IMR-90 (cell line): ENCODE results near the gene OR1D5. TPM values are rescaled to one million over a fixed set of nuclear protein-coding genes. Genes with fewer than 3 reads are reported as not detected.

ENCODE experiments used
- ATAC-seq: fragments of 200-7000 bp; cut with Tn5 transposase; 2 replicates; pipeline ENCODE4 v1.9.1; 2020; ENCODE audit warnings: low read depth, mild to moderate bottlenecking, moderate library complexity
- BruUV-seq: library from RNA; stranded (reverse); fragments of 400-500 nt; replicated peaks from 2 replicates; lab custom pipeline; 2021; lab: Mats Ljungman, UMichigan
- CTCF ChIA-PET: fragments of 300-600 bp; formaldehyde crosslinking; extraction: SDS; loops from one replicate; lab custom pipeline; 2021; ENCODE audit warnings: antibody characterized with exemption; lab: Yijun Ruan, JAX
- POLR2A ChIA-PET: fragments of 300-600 bp; sonication (Branson Sonifier 250); formaldehyde crosslinking; loops from one replicate; lab custom pipeline; 2022; ENCODE audit warnings: antibody characterized with exemption; ENCODE audit not compliant: unreplicated experiment; lab: Charles Lee
- DNase-seq: peaks from one replicate; pipeline ENCODE4 v3.0.0; 2013
- H2AFZ ChIP-seq: replicated peaks from 2 replicates; pipeline ENCODE3; 2013; ENCODE audit warnings: low read length, mild to moderate bottlenecking; ENCODE audit not compliant: poor library complexity
- H2AK5ac ChIP-seq: 2 replicates; pipeline ENCODE4 v1.6.1; 2013; ENCODE audit warnings: low read depth, low read length, inconsistent platforms
- H2AK9ac ChIP-seq: replicated peaks from 2 replicates; pipeline ENCODE3; 2013; ENCODE audit warnings: mild to moderate bottlenecking, low read depth, low read length, moderate library complexity; ENCODE audit not compliant: poor library complexity
- H2BK120ac ChIP-seq: 2 replicates; pipeline ENCODE4 v1.6.1; 2013; ENCODE audit warnings: low read depth, low read length, inconsistent platforms
- H2BK15ac ChIP-seq: 3 replicates; pipeline ENCODE4 v1.6.1; 2013; ENCODE audit warnings: low read depth, low read length, inconsistent platforms
- H2BK20ac ChIP-seq: 2 replicates; pipeline ENCODE4 v1.6.1; 2013; ENCODE audit warnings: low read depth, mild to moderate bottlenecking, inconsistent platforms, low read length, moderate library complexity
- H2BK5ac ChIP-seq: 2 replicates; pipeline ENCODE4 v1.6.1; 2013; ENCODE audit warnings: mild to moderate bottlenecking, low read depth, low read length, inconsistent platforms; ENCODE audit not compliant: poor library complexity, severe bottlenecking
- H3K14ac ChIP-seq: replicated peaks from 2 replicates; pipeline ENCODE4 v1.6.1; 2013; ENCODE audit warnings: low read depth, low read length, inconsistent platforms
- H3K18ac ChIP-seq: 2 replicates; pipeline ENCODE4 v1.6.1; 2013; ENCODE audit warnings: low read depth, low read length, control low read depth
- H3K23ac ChIP-seq: 2 replicates; pipeline ENCODE4 v1.6.1; 2013; ENCODE audit warnings: low read depth, low read length, inconsistent platforms
- H3K27ac ChIP-seq: 2 replicates; pipeline ENCODE4 v1.5.1; 2013; ENCODE audit warnings: mild to moderate bottlenecking, control low read depth, low read length; ENCODE audit not compliant: insufficient read depth
- H3K27me3 ChIP-seq: 2 replicates; pipeline ENCODE4 v1.6.1; 2013; ENCODE audit warnings: low read length; ENCODE audit not compliant: control insufficient read depth, insufficient read depth
- H3K36me3 ChIP-seq: 2 replicates; pipeline ENCODE4 v1.6.1; 2013; ENCODE audit warnings: low read length, mixed read lengths; ENCODE audit not compliant: control insufficient read depth, insufficient read depth
- H3K4ac ChIP-seq: 2 replicates; pipeline ENCODE4 v1.6.1; 2013; ENCODE audit warnings: low read depth, low read length, inconsistent platforms
- H3K4me1 ChIP-seq: 2 replicates; pipeline ENCODE4 v1.6.1; 2013; ENCODE audit warnings: low read length, mixed read lengths; ENCODE audit not compliant: control insufficient read depth, insufficient read depth
- H3K4me2 ChIP-seq: 2 replicates; pipeline ENCODE4 v1.6.1; 2013; ENCODE audit warnings: low read depth, mild to moderate bottlenecking, control low read depth, low read length, moderate library complexity
- H3K4me3 ChIP-seq: 2 replicates; pipeline ENCODE4 v1.5.1; 2013; ENCODE audit warnings: low read depth, mild to moderate bottlenecking, control low read depth, low read length, moderate library complexity; ENCODE audit not compliant: insufficient read depth
- H3K56ac ChIP-seq: 2 replicates; pipeline ENCODE4 v1.6.1; 2013; ENCODE audit warnings: low read length, inconsistent platforms; ENCODE audit not compliant: insufficient read depth; ENCODE audit errors: extremely low read depth
- H3K79me1 ChIP-seq, 2 experiments: 2 replicates each; pipeline ENCODE4 v1.6.1; 2013; ENCODE audit warnings: low read length in 2 of 2, inconsistent platforms in 1 of 2, low read depth in 1 of 2
- H3K9ac ChIP-seq: 2 replicates; pipeline ENCODE4 v1.6.1; 2013; ENCODE audit warnings: low read depth, low read length, control low read depth
- H3K9me1 ChIP-seq: 2 replicates; pipeline ENCODE4 v1.6.1; 2013; ENCODE audit warnings: low read length, inconsistent platforms; ENCODE audit not compliant: insufficient read depth
- H3K9me3 ChIP-seq: 2 replicates; pipeline ENCODE4 v1.6.1; 2013; ENCODE audit warnings: low read length; ENCODE audit not compliant: control insufficient read depth, insufficient read depth
- H4K20me1 ChIP-seq: 2 replicates; pipeline ENCODE4 v1.6.1; 2013; ENCODE audit warnings: low read length, inconsistent platforms; ENCODE audit not compliant: insufficient read depth
- H4K5ac ChIP-seq: 2 replicates; pipeline ENCODE4 v1.6.1; 2013; ENCODE audit warnings: mild to moderate bottlenecking, low read depth, low read length, control low read depth
- H4K8ac ChIP-seq, 2 experiments: 2 replicates each; pipeline ENCODE4 v1.6.1; 2013; ENCODE audit warnings: low read depth in 2 of 2, low read length in 2 of 2, control low read depth in 1 of 2, inconsistent platforms in 1 of 2
- H4K91ac ChIP-seq: 2 replicates; pipeline ENCODE4 v1.6.1; 2013; ENCODE audit warnings: low read depth, low read length, inconsistent platforms; ENCODE audit not compliant: insufficient read depth
- BHLHE40 ChIP-seq: fragments of 150-350 bp; IDR thresholded peaks from 2 replicates; pipeline ENCODE4 v1.6.1; 2016; ENCODE audit warnings: mild to moderate bottlenecking, low read depth, low read length
- CEBPB ChIP-seq: IDR thresholded peaks from 2 replicates; pipeline ENCODE4 v1.6.1; 2012; ENCODE audit warnings: low read depth, low read length, improper control_type of control experiment
- CHD1 ChIP-seq: IDR thresholded peaks from 2 replicates; pipeline ENCODE4 v1.6.1; 2012; ENCODE audit warnings: low read depth, low read length, improper control_type of control experiment
- ELK1 ChIP-seq: fragments of 150-350 bp; IDR thresholded peaks from 2 replicates; pipeline ENCODE4 v1.6.1; 2016; ENCODE audit warnings: low read depth, mild to moderate bottlenecking, low read length, moderate library complexity, borderline replicate concordance
- FOS ChIP-seq: fragments of 150-350 bp; IDR thresholded peaks from 2 replicates; pipeline ENCODE4 v1.6.1; 2016; ENCODE audit warnings: low read depth, low read length
- MAFK ChIP-seq: IDR thresholded peaks from 2 replicates; pipeline ENCODE4 v1.6.1; 2012; ENCODE audit warnings: low read depth, low read length, improper control_type of control experiment
- MAZ ChIP-seq: IDR thresholded peaks from 2 replicates; pipeline ENCODE4 v1.6.1; 2012; ENCODE audit warnings: low read depth, mild to moderate bottlenecking, low read length, improper control_type of control experiment, moderate library complexity, borderline replicate concordance
- MXI1 ChIP-seq: IDR thresholded peaks from 2 replicates; pipeline ENCODE4 v1.6.1; 2012; ENCODE audit warnings: low read depth, mild to moderate bottlenecking, low read length, moderate library complexity, borderline replicate concordance
- NFE2L2 ChIP-seq: fragments of 150-350 bp; IDR thresholded peaks from 2 replicates; pipeline ENCODE4 v1.6.1; 2016; ENCODE audit warnings: low read depth, mild to moderate bottlenecking, low read length
- POLR2A ChIP-seq: IDR thresholded peaks from 2 replicates; pipeline ENCODE4 v1.6.1; 2012; ENCODE audit warnings: mild to moderate bottlenecking, low read depth, low read length
- RAD21 ChIP-seq: IDR thresholded peaks from 2 replicates; pipeline ENCODE4 v1.6.1; 2012; ENCODE audit warnings: low read length, improper control_type of control experiment
- RCOR1 ChIP-seq: IDR thresholded peaks from 2 replicates; pipeline ENCODE4 v1.6.1; 2012; ENCODE audit warnings: mild to moderate bottlenecking, low read length, improper control_type of control experiment; ENCODE audit not compliant: insufficient replicate concordance
- RFX5 ChIP-seq: IDR thresholded peaks from 2 replicates; pipeline ENCODE4 v1.8.0; 2012; ENCODE audit warnings: low read depth, mild to moderate bottlenecking, low read length, moderate library complexity
- SMC3 ChIP-seq: fragments of 150-350 bp; IDR thresholded peaks from 2 replicates; pipeline ENCODE4 v1.6.1; 2016; ENCODE audit warnings: low read depth, mild to moderate bottlenecking, antibody characterized with exemption, low read length, moderate library complexity
- USF2 ChIP-seq: fragments of 150-350 bp; IDR thresholded peaks from 2 replicates; pipeline ENCODE4 v1.6.1; 2017; ENCODE audit warnings: mild to moderate bottlenecking, antibody characterized with exemption, low read length, low read depth
- WGBS, 2 experiments: methylation state at CpG; one replicate each; pipeline versions ENCODE4 v1.1.5 to v1.1.7; 2013; ENCODE audit warnings: missing lambda C conversion rate in 2 of 2; ENCODE audit not compliant: insufficient read length in 1 of 2; ENCODE audit errors: extremely low coverage in 2 of 2; 5-methylcytosine and 5-hydroxymethylcytosine counted together
- dilution Hi-C: fragments of 300-500 bp; cut with HindIII; formaldehyde crosslinking; loops from one replicate; pipeline ENCODE4 v1.14.3; 2018; ENCODE audit warnings: low sequenced_read_pairs; ENCODE audit not compliant: unreplicated experiment
- in situ Hi-C: fragments of 300-500 bp; cut with MboI; formaldehyde crosslinking; loops from 3 replicates; pipeline ENCODE4 v1.14.3; 2019; ENCODE audit warnings: low sequenced_read_pairs, inconsistent platforms, mixed read lengths
- intact Hi-C: fragments of 100-400 bp; cut with micrococcal nuclease; formaldehyde crosslinking; loops from 2 replicates; pipeline ENCODE4 v1.10.0; 2022
- polyA plus RNA-seq, 3 experiments: library from polyadenylated mRNA; depleted of rRNA; stranded (reverse); fragments of >200 nt; gene quantifications; 2 replicates each; pipeline ENCODE4 v1.2.3, GENCODE V29; 2012; ENCODE audit warnings: low replicate concordance in 1 of 3
- total RNA-seq: library from RNA; depleted of rRNA; stranded (reverse); fragments of >200 nt; gene quantifications from 2 replicates; pipeline ENCODE4 v1.2.3, GENCODE V29; 2012
- TF ChIP-seq, protein P1 (sequence below): conservative IDR thresholded peaks from 2 replicates; pipeline ENCODE4 v1.5.1; 2012; ENCODE audit warnings: mild to moderate bottlenecking, low read depth, low read length, improper control_type of control experiment

Gene OR1D5
- total and polyA plus RNA-seq, 2 of the 4 experiments (the other 2 are of a cell fraction), result not detected

GRCh38 chr17:3037259-3037658 lies 26.1 kb downstream of the OR1D5 start:
- ATAC-seq, result no peak
- H3K4me1 ChIP-seq, result no peaks in the 10 kb centered on the region
- H2AFZ ChIP-seq, result no peak overlapping the region

More at GRCh38 chr17:3037259-3037658, 26.1 kb downstream of the OR1D5 start:
- no TSS peak for BruUV-seq
- Histone ChIP-seq H3K27ac (no peak overlapping the region), H2BK120ac (no peak overlapping the region), H4K20me1 (no peaks in the 10 kb centered on the region; the same call in 1 of the 2 replicates), H2BK20ac (no peak overlapping the region), H3K9ac (no peak overlapping the region), H3K18ac (no peak overlapping the region), H2AK5ac (no peak overlapping the region), H4K91ac (no peak overlapping the region), H3K9me1 (no peaks in the 10 kb centered on the region), H2BK15ac (no peak overlapping the region), H3K4ac (no peak overlapping the region), H2BK5ac (no peak overlapping the region), H3K36me3 (no peaks in the 10 kb centered on the region), H3K9me3 (0 out of 2 replicates have a peak, but pooled peaks cover 2% of the 10 kb centered on the region), H4K5ac (no peak overlapping the region), H3K4me3 (no peak overlapping the region), H3K23ac (no peak overlapping the region), H2AK9ac (no peak overlapping the region), H3K79me1 (no peaks in the 10 kb centered on the region), H3K14ac (no peak overlapping the region), H4K8ac (no peak overlapping the region), H3K56ac (no peak overlapping the region), H3K4me2 (no peak overlapping the region), H3K27me3 (no peaks in the 10 kb centered on the region; the same call in 1 of the 2 replicates)
- ChIA-PET CTCF (no interaction called here), POLR2A (no interaction called here)
- TF ChIP-seq RCOR1 (no peak), POLR2A (no peak), FOS (no peak), BHLHE40 (no peak), RFX5 (no peak), MAFK (no peak), SMC3 (no peak), CHD1 (no peak), RAD21 (no peak), MXI1 (no peak), USF2 (no peak), MAZ (no peak), CEBPB (no peak), NFE2L2 (no peak), ELK1 (no peak)
- TF ChIP-seq, protein P1, sequence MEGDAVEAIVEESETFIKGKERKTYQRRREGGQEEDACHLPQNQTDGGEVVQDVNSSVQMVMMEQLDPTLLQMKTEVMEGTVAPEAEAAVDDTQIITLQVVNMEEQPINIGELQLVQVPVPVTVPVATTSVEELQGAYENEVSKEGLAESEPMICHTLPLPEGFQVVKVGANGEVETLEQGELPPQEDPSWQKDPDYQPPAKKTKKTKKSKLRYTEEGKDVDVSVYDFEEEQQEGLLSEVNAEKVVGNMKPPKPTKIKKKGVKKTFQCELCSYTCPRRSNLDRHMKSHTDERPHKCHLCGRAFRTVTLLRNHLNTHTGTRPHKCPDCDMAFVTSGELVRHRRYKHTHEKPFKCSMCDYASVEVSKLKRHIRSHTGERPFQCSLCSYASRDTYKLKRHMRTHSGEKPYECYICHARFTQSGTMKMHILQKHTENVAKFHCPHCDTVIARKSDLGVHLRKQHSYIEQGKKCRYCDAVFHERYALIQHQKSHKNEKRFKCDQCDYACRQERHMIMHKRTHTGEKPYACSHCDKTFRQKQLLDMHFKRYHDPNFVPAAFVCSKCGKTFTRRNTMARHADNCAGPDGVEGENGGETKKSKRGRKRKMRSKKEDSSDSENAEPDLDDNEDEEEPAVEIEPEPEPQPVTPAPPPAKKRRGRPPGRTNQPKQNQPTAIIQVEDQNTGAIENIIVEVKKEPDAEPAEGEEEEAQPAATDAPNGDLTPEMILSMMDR, result no peak
- DNase-seq, result no peak
- in situ Hi-C loops (loop anchor here (25.0 kb wide), 1 partner anchor 775 kb away; the partner anchor contains the start of gene ITGAE), intact Hi-C loops (no loop called here), dilution Hi-C loops (no loop called here)
- no CpG with 5 or more reads among the region's 9 CpGs for WGBS, 2 experiments
